Suprapubic skin (tissue), 4 donors: Measurements from ENCODE around the gene LIMS2. TPM values are rescaled to one million over a fixed set of nuclear protein-coding genes. Genes with fewer than 3 reads are reported as not detected.

ENCODE experiments used
- DNase-seq, 2 donors: peaks; one replicate each; pipeline ENCODE4 v3.0.0-alpha.2; 2019; ENCODE audit warnings: low spot score in 2 of 2
- H3K27ac ChIP-seq: fragments of 200-600 bp; sonication (generic); one replicate; pipeline ENCODE4 v1.5.1; 2019
- H3K27me3 ChIP-seq: fragments of 200-600 bp; sonication (generic); one replicate; pipeline ENCODE4 v1.5.1; 2019
- H3K36me3 ChIP-seq: fragments of 200-600 bp; sonication (generic); one replicate; pipeline ENCODE4 v1.5.1; 2019
- H3K4me1 ChIP-seq: fragments of 200-600 bp; sonication (generic); one replicate; pipeline ENCODE4 v1.5.1; 2019
- H3K4me3 ChIP-seq: fragments of 200-600 bp; sonication (generic); one replicate; pipeline ENCODE4 v1.5.1; 2019; ENCODE audit warnings: mild to moderate bottlenecking
- H3K9me3 ChIP-seq: fragments of 200-600 bp; sonication (generic); one replicate; pipeline ENCODE4 v1.5.1; 2019
- CTCF ChIP-seq, 2 donors: fragments of 200-600 bp in 1 of 2; fragments of 450-650 bp in 1 of 2; sonication (generic) in 1 of 2; IDR thresholded peaks; one replicate each; pipeline ENCODE4 v1.5.1; 2016 to 2019; ENCODE audit warnings: antibody characterized with exemption in 2 of 2, mild to moderate bottlenecking in 1 of 2, moderate library complexity in 1 of 2
- EP300 ChIP-seq: sonication (generic); formaldehyde crosslinking; IDR thresholded peaks from one replicate; pipeline ENCODE4 v1.6.1; 2017; ENCODE audit warnings: antibody characterized with exemption
- POLR2A ChIP-seq, 2 donors: fragments of 450-650 bp; IDR thresholded peaks; one replicate each; pipeline ENCODE4 v1.6.1; 2017; ENCODE audit warnings: antibody characterized with exemption in 2 of 2, mild to moderate bottlenecking in 2 of 2, moderate library complexity in 2 of 2
- POLR2AphosphoS5 ChIP-seq, 3 donors: sonication (generic); formaldehyde crosslinking; IDR thresholded peaks; one replicate each; pipeline ENCODE4 v1.6.1; 2017; ENCODE audit warnings: antibody characterized with exemption in 3 of 3
- WGBS: methylation state at CpG from one replicate; pipeline ENCODE4 v1.1.5; 2018; 5-methylcytosine and 5-hydroxymethylcytosine counted together
- total RNA-seq, 4 donors: library from RNA; depleted of rRNA; stranded (reverse); fragments of >200 nt; gene quantifications; one replicate each; pipeline ENCODE4 v1.1.0, GENCODE V29; 2016

LIMS2 gene
- total RNA-seq, 4 donors from 2014 or later = 9.2 to 40.0 (median 15.4) TPM

- WGBS = 87% methylated on average over 17 of the region's 25 CpGs
- Histone ChIP-seq H3K36me3 (no peaks in the 10 kb centered on the region), H3K27me3 (no peaks in the 10 kb centered on the region), H3K4me3 (no peak overlapping the region), H3K9me3 (no peaks in the 10 kb centered on the region), H3K4me1 (peaks cover 25% of the 10 kb centered on the region), H3K27ac (no peak overlapping the region)
- TF ChIP-seq EP300 = no peak
- TF ChIP-seq POLR2AphosphoS5 (IDR thresholded peaks at IDR 0.05) = no peak
- TF ChIP-seq CTCF (IDR thresholded peaks at IDR 0.05) = no peak
- TF ChIP-seq POLR2A (IDR thresholded peaks at IDR 0.05) = no peak
- no peak for DNase-seq
Observed at GRCh38 chr2:127632592-127633489, 42.5 kb downstream of the LIMS2 start.

GRCh38 chr2:127631997-127632581, 43.2 kb downstream of the LIMS2 start:
- 80% methylated on average over 2 of the region's 17 CpGs for WGBS
- TF ChIP-seq EP300 = no peak
- no peak for TF ChIP-seq CTCF (IDR thresholded peaks at IDR 0.05)
- TF ChIP-seq POLR2AphosphoS5 (IDR thresholded peaks at IDR 0.05) = no peak
- TF ChIP-seq POLR2A (IDR thresholded peaks at IDR 0.05) = no peak
- Histone ChIP-seq H3K4me1 (peaks cover 18% of the 10 kb centered on the region), H3K36me3 (no peaks in the 10 kb centered on the region), H3K27me3 (no peaks in the 10 kb centered on the region), H3K27ac (no peak overlapping the region), H3K9me3 (no peaks in the 10 kb centered on the region), H3K4me3 (no peak overlapping the region)
- no peak for DNase-seq

- 88% methylated on average over 14 of the region's 16 CpGs for WGBS
- Histone ChIP-seq H3K4me1 (peaks cover 15% of the 10 kb centered on the region), H3K9me3 (no peaks in the 10 kb centered on the region), H3K4me3 (no peak overlapping the region), H3K36me3 (no peaks in the 10 kb centered on the region), H3K27me3 (peaks cover 3% of the 10 kb centered on the region), H3K27ac (no peak overlapping the region)
- DNase-seq = no peak
- no peak for TF ChIP-seq CTCF (IDR thresholded peaks at IDR 0.05)
- TF ChIP-seq EP300 = no peak
- TF ChIP-seq POLR2A (IDR thresholded peaks at IDR 0.05) = no peak
- no peak for TF ChIP-seq POLR2AphosphoS5 (IDR thresholded peaks at IDR 0.05)
Observed at GRCh38 chr2:127631541-127631996, 43.8 kb downstream of the LIMS2 start.

- Histone ChIP-seq H3K36me3 (no peaks in the 10 kb centered on the region), H3K27me3 (peaks cover 8% of the 10 kb centered on the region), H3K4me3 (no peak overlapping the region), H3K4me1 (peaks cover 15% of the 10 kb centered on the region), H3K9me3 (no peaks in the 10 kb centered on the region), H3K27ac (no peak overlapping the region)
- no peak for DNase-seq
- WGBS = 93% methylated on average over 6 of the region's 25 CpGs
- TF ChIP-seq POLR2AphosphoS5 (IDR thresholded peaks at IDR 0.05) = no peak
- TF ChIP-seq CTCF (IDR thresholded peaks at IDR 0.05) = no peak
- TF ChIP-seq EP300 = no peak
- no peak for TF ChIP-seq POLR2A (IDR thresholded peaks at IDR 0.05)
Observed at GRCh38 chr2:127630864-127631540, 44.3 kb downstream of the LIMS2 start.
